Measurements from ENCODE around the gene DLGAP4. TPM values are rescaled to one million over a fixed set of nuclear protein-coding genes. Genes with fewer than 3 reads are reported as not detected.
"Not testable (repeated sequence)": the region's sequence is repeated elsewhere in the genome, so short reads cannot be mapped to it uniquely, and the experiment has no call there.

Gene DLGAP4
- total RNA-seq, 1 experiment from 2014 or later = 26.0 TPM

- DNase-seq (ENCODE audit: low read depth) = peak; percentile 59
Measured at GRCh38 chr20:36541227-36541767, 235.2 kb downstream of the DLGAP4 start, which contains the start of gene MYL9. MYL9 (plus strand) TSS chr20:36541519; CDS start chr20:36544885, 3,366 bp downstream.

- peak; percentile 30 for DNase-seq (ENCODE audit: low read depth)
Measured at GRCh38 chr20:36541768-36542488, 235.8 kb downstream of the DLGAP4 start.

- DNase-seq (ENCODE audit: low read depth) = no peak
Measured at GRCh38 chr20:36542516-36543183, 236.5 kb downstream of the DLGAP4 start.

- DNase-seq (ENCODE audit: low read depth) = peak; percentile 86
Measured at GRCh38 chr20:36543184-36544133, 237.3 kb downstream of the DLGAP4 start.

GRCh38 chr20:36544134-36545018 lies 238.2 kb downstream of the DLGAP4 start:
- peak; percentile 89 for DNase-seq (ENCODE audit: low read depth)

DNA sequence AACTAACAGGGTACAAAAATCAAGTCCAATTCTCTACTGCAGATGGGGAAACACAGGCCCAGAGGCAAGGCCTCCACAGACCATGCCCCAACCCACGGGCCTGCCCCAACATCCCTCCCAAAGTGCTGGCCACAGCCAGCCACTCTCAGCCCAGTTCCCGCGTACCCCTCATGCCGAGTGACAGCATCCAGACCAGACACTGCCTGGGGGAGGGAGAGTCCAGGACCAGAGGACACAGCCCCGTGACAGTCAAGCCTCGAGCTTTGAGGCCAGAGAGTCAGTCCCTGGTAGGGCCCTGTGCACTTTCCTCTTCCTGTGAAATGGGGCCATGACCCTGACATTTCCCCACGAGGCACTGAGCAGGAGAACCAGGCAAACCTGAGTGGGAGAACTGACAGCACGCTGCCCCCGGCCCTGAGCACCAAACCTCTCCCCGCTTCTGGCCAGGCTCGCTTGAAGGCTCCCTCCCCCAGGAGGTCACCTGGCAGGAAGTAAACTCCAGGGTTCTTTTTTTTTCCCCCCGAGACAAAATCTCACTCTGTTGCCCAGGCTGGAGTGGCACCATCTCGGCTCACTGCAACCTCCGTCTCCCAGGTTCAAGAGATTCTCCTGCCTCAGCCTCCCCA lies 240.1 kb downstream of the DLGAP4 start:
- DNase-seq (ENCODE audit: low read depth) = no peak

DNA sequence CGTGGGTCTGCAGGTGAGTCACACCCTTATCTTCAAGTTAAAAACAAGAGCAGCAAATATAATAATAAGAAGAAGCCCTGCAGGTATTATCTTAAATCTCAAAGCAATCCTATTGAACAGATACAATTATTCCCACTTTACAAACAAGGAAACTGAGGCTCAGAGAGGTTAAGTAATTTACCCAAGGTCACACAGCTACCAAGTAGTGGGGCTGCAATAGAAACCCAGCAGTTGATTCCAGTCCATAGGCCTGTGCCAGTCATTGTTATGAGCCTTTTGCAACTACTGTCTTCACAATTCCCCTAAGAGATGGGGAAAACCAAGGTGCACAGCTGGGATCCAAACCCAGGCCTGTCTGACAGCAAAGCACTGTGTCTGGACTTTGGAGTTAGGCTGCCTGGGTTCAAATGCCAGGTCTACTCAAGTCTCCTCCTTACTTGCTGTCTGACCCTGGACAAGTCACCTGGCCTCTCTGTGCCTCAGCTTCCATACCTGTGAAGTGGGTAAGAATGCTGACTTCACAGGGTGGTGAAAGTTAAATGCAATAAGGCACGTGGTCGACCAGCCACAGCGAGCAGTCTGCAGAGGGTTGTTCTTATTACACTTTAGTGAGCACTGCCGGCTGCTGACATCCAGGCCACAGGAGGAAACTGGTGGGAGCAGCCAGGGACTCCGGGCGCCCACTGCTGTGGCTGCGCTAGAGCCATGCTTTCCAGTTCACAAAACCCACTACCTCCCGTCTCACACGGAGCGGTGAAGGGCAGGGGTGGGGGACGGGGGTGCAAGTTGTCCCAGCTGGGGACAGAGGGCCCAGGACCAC lies 241.3 kb downstream of the DLGAP4 start:
- DNase-seq (ENCODE audit: low read depth) = no peak

DNA sequence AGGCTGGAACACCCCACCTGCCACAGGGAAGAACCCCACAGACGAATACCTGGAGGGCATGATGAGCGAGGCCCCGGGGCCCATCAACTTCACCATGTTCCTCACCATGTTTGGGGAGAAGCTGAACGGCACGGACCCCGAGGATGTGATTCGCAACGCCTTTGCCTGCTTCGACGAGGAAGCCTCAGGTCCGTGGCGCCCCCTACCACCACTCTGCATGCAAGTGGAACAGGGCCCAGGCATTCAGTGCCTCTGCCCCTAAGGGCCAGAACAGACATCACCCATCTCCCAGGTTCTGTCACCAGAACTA lies 241.8 kb downstream of the DLGAP4 start:
- no peak for DNase-seq (ENCODE audit: low read depth)

DNA sequence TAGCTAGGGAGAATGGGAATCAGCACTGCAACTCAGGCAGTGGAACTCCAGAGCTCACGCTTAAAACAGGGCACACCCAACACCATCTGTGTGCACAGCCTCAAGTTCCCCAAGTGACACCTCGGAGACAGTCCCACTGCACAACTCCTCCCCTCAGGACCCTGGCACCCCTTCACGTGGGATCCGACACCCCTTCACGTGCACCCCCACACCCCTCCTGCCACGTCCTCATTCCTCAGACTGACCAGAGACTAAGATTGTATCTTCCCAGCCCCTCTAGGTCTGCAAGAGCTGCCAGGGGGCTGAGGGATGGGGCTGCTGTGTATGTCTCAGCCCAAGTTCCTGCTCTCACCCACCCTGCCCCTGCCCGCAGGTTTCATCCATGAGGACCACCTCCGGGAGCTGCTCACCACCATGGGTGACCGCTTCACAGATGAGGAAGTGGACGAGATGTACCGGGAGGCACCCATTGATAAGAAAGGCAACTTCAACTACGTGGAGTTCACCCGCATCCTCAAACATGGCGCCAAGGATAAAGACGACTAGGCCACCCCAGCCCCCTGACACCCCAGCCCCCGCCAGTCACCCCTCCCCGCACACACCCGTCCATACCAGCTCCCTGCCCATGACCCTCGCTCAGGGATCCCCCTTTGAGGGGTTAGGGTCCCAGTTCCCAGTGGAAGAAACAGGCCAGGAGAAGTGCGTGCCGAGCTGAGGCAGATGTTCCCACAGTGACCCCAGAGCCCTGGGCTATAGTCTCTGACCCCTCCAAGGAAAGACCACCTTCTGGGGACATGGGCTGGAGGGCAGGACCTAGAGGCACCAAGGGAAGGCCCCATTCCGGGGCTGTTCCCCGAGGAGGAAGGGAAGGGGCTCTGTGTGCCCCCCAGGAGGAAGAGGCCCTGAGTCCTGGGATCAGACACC lies 242.8 kb downstream of the DLGAP4 start:
- DNase-seq (ENCODE audit: low read depth) = no peak

DNA sequence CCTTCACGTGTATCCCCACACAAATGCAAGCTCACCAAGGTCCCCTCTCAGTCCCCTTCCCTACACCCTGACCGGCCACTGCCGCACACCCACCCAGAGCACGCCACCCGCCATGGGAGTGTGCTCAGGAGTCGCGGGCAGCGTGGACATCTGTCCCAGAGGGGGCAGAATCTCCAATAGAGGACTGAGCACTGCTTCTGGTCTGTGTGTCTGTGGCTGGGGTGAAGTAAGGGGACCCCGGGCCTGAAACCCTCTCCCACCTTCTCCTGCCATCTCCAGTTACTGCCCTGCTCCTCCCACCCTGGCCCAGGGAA lies 243.4 kb downstream of the DLGAP4 start:
- DNase-seq (ENCODE audit: low read depth) = no peak

DNA sequence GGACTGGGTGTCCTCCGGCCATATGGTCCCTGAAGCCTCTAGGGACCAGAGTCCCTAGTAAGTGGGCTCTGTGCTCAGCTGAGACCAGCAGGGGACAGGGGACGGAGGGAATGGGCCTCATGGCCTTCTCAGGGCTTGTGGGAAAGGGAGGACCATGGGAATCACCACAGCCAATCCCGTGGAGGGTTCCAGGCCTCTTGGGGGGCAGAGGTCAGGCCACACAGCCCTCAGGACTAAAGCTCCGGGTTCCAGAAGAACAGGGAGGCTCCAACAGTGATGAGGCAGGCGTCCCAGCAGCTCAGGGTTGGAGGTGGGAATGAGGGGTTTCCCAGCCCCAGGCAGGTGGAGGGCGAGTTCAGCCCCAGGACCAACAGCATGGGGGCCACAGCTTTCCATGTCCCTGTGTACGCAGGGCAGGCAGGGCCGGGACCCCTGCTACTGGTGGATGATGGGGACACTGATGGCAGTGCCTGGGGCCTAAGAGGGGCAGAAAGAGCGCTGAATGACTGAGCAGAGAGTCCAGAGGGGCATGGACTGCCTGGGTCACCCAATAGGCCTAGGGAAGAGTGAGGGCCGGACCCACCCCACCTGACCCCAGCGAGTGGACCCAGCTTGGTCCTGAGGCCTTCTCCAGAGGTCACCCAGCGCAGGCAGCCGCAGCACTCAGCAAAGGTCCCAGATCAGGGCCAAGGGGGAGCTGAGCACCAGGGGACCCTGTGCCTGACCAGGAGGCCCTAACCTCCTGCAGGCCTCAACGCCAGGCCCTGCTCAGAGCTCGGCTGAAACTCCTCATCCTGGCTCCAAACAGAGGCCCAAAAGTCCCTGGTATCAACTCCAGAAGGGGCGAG lies 244.0 kb downstream of the DLGAP4 start:
- DNase-seq (ENCODE audit: low read depth) = no peak

- DNase-seq (ENCODE audit: low read depth) = no peak
Measured at GRCh38 chr20:36550790-36551299, 244.7 kb downstream of the DLGAP4 start.

GRCh38 chr20:36555248-36555647 lies 249.1 kb downstream of the DLGAP4 start:
- DNase-seq (ENCODE audit: low read depth) = no peak

- no peak for DNase-seq (ENCODE audit: low read depth)
Measured at GRCh38 chr20:36562724-36563123, 256.6 kb downstream of the DLGAP4 start.

DNA sequence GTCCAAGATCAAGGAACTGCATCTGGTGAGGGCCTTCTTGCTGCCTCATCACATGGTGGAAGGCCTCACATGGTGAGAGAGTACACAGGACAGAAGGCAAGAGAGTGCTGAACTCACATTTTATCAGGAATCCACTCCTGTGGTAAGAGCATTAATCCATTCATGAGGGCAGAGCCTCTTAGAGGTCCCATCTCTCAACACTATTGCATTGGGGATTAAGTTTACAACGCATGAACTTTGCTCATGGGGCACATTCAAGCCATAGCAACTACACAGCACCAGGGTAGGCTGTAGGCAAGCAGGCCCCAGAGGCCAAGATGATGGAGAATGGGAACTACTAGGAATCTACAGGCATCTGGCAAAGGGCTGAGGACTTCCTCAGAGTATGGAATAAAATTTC lies 257.2 kb downstream of the DLGAP4 start:
- no peak for DNase-seq (ENCODE audit: low read depth)

- DNase-seq (ENCODE audit: low read depth) = not testable (repeated sequence)
Measured at GRCh38 chr20:36564078-36564725, 258.1 kb downstream of the DLGAP4 start.

DNA sequence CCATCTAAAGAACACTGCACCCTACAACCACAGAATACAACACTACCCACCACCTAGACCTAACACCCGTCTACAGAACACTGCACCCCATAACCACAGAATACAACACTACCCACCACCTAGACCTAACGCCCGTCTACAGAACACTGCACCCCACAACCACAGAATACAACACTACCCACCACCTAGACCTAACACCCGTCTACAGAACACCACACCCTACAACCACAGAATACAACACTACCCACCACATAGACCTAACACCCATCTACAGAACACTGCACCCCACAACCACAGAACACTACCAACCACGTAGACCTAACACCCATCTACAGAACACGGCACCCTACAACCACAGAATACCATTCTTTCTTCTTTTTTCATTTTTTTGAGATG lies 258.6 kb downstream of the DLGAP4 start:
- DNase-seq (ENCODE audit: low read depth) = not testable (repeated sequence)

Measured in M059J (cell line).